GM12874 (cell line): Measurements from ENCODE around the gene CCNQ.

Experiments
- TF ChIP-seq, protein P1 (sequence below): IDR thresholded peaks from 2 replicates; pipeline ENCODE4 v1.5.1; 2011; ENCODE audit warnings: low read depth, mild to moderate bottlenecking, control low read depth, low read length, moderate library complexity; ENCODE audit not compliant: insufficient read depth

The CCNQ gene

GRCh38 chrX:153635388-153635787 lies 36.4 kb upstream of the CCNQ start:
- TF ChIP-seq, protein P1, sequence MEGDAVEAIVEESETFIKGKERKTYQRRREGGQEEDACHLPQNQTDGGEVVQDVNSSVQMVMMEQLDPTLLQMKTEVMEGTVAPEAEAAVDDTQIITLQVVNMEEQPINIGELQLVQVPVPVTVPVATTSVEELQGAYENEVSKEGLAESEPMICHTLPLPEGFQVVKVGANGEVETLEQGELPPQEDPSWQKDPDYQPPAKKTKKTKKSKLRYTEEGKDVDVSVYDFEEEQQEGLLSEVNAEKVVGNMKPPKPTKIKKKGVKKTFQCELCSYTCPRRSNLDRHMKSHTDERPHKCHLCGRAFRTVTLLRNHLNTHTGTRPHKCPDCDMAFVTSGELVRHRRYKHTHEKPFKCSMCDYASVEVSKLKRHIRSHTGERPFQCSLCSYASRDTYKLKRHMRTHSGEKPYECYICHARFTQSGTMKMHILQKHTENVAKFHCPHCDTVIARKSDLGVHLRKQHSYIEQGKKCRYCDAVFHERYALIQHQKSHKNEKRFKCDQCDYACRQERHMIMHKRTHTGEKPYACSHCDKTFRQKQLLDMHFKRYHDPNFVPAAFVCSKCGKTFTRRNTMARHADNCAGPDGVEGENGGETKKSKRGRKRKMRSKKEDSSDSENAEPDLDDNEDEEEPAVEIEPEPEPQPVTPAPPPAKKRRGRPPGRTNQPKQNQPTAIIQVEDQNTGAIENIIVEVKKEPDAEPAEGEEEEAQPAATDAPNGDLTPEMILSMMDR, result no peak

DNA sequence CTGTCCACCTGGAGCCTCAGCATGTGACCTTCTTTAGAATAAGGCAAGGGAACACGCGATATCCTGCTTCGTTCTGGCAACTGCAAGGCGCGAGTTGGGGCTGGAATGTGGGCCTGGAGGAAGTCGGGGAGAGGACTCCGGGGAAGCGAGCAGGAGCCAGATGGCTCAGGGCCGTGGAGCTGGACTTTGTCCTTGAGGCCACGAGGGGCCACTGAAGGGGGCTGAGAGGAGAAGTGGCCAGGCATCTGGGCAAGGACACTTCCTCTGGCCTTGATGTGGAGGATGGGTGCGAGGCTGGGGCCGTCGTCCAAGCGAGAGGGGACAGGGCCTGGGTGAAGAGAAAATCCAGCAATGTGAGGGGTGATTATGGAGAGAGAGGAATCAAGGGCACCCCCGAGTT lies 35.9 kb upstream of the CCNQ start:
- TF ChIP-seq, protein P1, result no peak

GRCh38 chrX:153634236-153634635 lies 35.3 kb upstream of the CCNQ start:
- TF ChIP-seq, protein P1, result no peak

DNA sequence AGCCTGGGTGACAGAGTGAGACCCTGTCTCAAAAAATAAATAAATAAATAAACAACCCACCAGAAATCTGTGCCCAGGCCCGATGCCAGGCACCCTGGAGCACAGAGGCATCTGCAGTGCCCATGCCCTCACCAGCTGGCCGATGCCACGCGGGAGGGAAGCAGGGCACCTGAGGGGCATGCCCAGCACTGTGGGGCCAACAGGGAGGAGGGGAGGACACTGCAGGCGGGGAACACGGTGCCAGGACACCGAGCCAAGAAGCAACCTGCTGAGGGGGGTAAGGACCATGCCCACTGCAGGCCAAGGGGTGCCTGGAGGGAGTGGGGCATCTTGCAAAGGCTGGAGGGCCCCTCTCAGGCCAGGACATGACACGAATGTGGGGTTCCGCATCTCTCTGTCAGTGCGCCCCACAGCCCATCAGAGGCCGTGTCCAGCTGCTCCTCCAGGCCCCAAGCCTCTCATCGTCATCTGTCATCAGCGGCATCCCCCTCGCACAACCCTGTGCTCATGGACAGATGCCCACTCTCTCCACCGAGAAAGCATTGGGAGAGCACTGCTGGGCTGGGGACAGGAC lies 34.8 kb upstream of the CCNQ start:
- TF ChIP-seq, protein P1, result no peak

DNA sequence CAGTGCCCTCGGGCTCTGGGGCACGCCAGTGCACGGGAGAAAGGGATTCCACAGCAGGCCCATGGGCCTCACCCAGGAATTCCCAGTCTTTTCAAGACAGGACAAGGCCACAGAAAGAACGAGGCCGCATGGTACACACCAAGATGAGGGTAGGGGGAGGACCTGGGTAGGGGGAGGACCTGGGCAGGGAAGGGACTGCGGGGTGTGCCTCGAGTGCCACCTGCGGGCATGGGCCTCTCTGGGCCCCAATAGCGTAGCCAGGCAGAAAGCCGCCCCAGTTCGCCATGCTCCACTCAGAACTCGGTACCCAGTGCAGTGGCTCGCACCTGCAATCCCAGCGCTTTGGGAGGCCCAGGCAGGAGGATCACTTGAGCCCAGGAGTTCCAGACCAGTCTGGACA lies 34.1 kb upstream of the CCNQ start:
- TF ChIP-seq, protein P1, result no peak

GRCh38 chrX:153632595-153632946 lies 33.6 kb upstream of the CCNQ start:
- TF ChIP-seq, protein P1, result no peak

- TF ChIP-seq, protein P1, result no peak
These were observed 33.1 kb upstream of the CCNQ start for GRCh38 chrX:153631907-153632594.

- TF ChIP-seq, protein P1, result no peak
These were observed 32.4 kb upstream of the CCNQ start for GRCh38 chrX:153631346-153631745.
